GM12801 (cell line): ENCODE measurements around the gene DLX1.

ENCODE experiments used
- TF ChIP-seq, protein P1 (sequence below): IDR thresholded peaks from one replicate; pipeline ENCODE4 v1.5.1; 2011; ENCODE audit warnings: control low read depth; ENCODE audit not compliant: insufficient read length; ENCODE audit errors: extremely low read depth

DLX1 gene

DNA sequence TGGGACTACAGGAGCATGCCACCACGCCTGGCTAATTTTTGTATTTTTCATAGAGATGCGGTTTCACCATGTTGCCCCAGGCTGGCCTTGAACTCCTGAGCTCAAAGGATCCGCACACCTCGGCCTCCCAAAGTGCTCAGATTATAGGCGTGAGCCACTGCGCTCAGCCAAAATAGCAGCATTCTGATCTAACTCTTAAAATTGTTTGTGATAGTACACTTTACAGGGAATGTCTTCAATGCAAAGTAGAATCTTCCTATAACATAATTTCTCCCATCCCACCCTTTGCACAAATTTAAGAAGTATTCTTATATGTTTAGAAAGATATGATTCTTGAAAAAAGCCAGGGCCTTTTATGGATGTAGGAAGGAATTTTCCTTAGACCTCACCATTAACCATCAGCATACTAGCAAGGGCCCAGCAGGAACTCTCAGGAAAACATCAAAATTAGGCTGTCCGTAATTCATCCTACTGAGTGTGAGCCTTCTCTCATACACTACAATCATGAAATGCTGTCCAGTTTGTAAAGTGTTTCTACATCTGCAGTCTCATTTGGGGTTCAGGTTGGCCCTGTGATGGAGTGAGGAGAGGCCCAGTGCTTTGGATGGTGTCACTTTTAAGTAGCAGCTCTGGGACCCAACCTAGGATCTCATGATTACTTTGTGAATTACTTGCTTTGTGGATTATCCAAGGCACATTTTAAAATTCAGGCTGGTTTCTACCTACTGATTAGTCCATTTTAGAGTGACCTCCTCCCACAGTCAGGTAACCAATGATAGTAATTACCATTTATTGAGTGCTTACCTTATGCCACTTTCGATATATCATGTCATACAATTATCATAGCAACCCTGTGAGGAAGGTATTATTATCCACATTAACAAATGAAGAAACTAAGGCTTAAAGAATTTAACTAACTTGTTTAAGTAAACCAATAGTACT, 37.5 kb upstream of the DLX1 start:
- TF ChIP-seq, protein P1, sequence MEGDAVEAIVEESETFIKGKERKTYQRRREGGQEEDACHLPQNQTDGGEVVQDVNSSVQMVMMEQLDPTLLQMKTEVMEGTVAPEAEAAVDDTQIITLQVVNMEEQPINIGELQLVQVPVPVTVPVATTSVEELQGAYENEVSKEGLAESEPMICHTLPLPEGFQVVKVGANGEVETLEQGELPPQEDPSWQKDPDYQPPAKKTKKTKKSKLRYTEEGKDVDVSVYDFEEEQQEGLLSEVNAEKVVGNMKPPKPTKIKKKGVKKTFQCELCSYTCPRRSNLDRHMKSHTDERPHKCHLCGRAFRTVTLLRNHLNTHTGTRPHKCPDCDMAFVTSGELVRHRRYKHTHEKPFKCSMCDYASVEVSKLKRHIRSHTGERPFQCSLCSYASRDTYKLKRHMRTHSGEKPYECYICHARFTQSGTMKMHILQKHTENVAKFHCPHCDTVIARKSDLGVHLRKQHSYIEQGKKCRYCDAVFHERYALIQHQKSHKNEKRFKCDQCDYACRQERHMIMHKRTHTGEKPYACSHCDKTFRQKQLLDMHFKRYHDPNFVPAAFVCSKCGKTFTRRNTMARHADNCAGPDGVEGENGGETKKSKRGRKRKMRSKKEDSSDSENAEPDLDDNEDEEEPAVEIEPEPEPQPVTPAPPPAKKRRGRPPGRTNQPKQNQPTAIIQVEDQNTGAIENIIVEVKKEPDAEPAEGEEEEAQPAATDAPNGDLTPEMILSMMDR = no peak

DNA sequence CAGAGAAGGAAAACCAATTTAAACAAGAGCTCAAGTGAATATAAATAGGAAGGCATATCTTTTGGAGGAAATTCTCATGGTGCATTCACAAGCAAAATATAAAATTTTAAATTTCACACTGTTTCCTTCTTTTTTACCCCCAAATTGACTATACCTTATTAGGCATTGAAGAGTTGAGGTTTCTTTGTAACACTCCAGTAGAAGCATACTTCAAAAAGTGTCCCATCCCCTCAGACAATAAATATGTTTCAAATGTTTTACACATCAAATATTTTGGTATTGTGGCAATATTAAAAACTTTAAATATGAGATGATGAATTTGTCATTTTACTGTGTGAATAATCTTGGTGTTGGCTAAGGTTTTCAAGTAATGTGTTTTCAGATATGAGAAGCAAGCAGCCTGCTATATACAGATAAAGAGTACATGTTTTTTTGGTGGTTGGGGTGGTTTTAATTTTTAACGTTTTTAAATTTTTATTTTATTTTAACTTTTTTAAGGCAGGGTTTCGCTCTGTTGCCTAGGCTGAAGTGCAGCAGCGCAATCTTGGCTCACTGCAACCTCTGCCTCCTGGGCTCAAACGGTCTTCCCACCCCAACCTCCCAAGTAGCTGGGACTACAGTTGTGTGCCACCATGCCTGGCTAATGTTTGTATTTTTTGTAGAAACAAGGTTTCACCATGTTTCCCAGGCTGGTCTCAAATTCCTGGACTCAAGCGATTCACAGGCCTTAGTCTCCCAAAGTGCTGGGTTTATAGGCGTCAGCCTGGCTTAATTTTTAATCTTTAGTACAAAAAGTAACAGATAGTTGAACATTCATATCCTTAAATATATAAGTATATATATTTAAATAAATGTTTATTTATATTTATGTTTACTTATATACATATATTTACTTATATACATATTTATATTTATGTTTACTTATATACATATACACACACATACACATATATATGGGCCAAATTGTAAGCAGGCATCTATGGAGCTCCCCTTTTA, 36.5 kb upstream of the DLX1 start:
- TF ChIP-seq, protein P1 = no peak

DNA sequence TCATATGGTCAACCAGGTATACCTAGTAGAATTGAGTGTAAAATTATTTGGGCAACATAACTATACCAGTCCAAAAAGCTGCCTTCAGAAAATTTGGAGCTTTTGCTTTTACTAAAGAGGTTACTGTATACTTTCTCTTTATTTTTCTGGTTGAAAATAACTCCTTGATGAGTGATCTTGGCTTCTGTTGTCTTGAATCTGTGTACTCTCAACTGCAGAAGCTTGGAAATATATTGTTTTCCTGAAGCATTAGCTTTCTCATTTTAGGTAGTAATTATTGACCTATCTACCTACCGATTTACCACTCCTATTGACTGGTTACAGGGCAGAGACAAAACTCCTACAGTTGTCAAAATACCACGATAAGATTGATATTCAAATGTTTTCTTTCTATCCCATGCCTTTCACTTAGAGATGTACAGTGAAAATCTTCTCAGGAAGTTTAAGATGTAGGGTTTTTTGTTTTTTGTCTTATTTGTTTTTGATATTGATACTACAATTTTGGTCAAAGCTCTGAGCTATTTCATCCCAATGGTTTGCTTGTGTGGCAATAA, 35.7 kb upstream of the DLX1 start:
- TF ChIP-seq, protein P1 = no peak

DNA sequence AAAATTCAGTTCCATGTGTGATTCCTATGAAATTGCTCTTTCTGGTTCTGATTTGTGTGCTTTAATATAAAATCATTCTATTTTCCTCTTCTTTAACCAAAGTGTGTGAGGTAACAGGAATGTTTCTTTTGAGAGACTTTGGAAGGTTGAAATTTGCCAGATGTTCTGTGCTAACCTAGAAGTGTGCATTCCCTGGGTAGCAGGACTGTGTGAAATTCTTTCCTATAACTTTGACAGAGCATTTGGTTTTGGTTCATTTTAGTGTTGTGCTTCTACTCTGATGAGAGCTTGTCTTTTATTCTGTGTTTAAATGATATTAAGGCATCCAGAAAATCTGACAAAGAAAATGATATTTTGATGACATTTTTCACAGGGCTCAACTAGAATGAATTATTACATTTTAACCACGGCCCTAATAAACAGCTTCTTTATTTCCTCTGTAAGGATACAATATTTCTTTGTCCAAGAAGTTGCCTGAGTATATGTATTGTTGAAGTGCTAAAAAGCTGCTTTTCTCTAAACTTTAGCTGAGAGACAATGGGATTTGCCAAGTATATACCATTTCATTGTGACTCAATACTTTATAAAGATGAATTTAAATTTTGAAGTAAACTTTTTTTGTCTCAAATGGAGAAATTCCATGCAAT, 34.7 kb upstream of the DLX1 start:
- TF ChIP-seq, protein P1 = no peak

DNA sequence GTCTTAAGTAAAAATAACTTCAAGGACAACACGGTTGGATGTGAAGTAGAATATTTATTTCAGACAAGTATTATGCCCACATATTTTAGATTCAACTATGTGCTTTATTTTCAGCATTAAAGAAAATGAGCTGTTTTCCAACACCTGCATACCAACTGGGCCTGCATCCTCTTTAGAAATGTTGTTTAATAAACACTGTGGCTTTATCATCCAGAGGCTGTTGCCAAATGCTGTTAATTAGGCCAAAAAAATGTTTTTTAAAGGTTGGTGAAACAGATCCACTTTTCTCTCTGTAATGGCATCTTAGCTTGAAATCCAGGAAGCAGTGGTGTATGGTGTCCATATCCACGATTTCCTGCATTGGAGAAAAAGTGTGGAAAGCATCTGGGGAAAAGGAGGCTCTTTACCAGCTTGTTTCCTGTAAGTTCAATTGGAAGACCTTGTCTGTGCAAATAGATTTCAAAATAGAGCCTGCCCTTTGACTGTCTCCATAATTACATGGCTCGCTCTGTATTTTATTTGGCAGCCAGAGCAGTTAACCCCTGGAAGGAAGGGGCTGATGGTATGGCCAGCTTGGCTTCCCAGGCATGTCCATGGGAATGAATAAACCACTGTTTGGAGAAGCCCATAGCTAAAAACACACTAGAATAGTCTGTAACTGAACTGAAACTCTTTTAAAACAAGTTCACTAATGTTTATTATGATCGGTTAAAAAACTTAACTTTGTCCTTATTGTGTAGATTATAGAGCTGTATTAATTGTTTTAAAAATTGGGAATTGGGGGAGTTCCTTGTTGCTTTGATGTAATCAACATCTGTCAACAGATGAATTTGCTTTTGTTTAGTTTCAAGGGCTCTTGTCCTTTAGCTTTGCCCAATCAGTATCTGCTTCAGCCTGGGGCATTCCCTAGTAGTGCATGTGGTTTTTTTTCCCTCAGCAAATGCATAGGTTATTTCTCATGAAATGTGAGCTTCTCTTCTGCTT, 33.0 kb upstream of the DLX1 start:
- TF ChIP-seq, protein P1 = no peak

DNA sequence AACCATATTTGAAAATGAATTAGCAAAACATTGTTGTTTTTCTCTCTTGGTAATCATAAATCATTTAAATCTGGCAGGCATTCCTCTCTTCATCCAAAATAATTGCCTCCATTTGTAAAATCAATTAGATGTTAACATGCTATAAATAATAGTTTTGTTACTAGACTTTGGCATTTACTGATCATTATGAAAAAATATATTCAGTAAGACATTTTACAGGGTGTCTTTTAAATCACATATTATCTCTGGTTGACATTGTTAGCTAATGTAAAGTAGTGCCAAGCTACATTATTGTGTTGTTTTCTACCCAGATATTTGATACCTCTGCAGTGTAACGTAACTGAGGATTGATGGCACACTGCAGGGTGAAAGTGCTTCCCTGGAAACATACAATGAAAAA, 31.8 kb upstream of the DLX1 start:
- TF ChIP-seq, protein P1 = no peak
